Activated CD4-positive, alpha-beta T cell treated with anti-CD3 and anti-CD28 coated beads, Interleukin-2, amount 50 U/mL, for 24 hours (primary cell): ENCODE data around the gene CPLX3.

Experiments used
- DNase-seq, 2 donors: peaks; one replicate each; pipeline ENCODE4 v3.0.0-alpha.2; 2020; ENCODE audit warnings: low read depth in 1 of 2, low spot score in 1 of 2

CPLX3 gene

DNA sequence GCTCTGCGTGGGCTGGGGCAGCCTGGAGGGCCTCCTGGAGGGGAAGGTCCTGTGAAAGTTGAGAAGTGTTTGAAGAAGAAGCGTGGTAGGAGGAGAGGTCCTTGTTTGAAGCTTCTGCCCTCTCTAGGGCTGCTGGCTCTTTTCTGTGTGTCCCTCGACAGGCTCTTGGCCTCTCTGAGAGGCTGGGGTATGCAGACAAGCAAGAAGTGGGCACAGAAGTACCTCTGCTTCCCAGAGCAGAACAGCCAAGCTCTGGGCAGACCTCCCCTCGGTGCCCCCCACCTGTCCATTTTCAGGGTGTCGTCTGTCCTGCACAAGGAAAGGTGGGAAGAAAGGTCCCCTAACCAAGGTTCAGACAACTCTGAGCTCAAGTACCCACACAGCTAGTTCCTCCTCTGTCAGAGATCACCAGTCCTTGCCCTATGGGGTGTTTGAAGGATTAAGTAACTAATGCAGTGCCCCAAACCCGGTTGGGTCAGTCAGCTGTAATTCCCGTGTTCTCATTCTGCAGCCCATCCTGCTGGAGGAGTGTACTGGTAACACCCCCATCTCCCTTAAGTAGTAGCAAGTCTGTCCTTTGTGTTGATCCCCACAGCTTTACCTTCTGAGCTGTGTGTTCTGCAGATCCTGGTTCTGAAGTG is 38.3 kb upstream of the CPLX3 start:
- DNase-seq: no peak

DNA sequence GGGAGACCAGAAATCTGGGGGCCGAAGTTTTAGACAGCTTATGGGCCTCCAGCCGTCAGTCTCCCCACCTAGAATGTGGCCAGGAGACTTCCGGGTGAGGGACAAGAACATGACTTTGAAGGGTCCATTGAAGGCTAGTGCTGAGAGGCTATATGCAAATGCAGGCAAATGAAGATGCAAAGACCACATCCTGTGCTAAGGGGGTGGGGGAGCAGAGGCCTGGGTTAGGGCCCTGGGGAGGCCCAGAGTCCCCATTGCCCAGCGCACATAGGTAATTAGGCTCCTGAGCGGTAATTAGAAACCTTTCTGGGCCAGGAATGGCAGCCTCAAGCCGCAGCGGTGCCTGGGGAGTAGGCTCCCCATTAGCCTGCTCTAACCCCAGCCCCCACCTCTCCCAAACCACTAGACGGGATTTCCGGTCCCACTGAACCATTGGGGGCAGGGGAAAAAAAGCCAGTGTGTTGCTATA is 37.7 kb upstream of the CPLX3 start:
- DNase-seq: no peak

GRCh38 chr15:74789171-74789631 is 37.2 kb upstream of the CPLX3 start:
- DNase-seq: no peak

DNA sequence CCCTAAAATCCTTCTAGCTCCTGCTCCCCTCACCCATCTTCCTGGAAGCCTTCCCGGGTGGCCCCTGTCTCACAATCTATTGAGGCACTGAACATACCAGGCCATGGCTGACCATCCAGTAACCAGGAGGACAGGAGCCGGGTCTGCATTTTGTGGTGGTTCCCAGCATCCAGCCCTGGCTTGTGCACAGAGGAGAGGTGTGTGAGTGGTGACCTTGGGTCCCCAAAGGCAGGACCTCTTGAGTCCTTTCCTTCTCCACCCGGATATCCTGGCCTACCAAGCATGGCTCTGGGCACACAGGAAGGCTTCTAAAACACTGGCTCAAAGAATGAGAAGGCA is 36.7 kb upstream of the CPLX3 start:
- DNase-seq: no peak

GRCh38 chr15:74790080-74790916 is 36.1 kb upstream of the CPLX3 start:
- no peak for DNase-seq

- no peak for DNase-seq
Measured at GRCh38 chr15:74791007-74791406, 35.4 kb upstream of the CPLX3 start.

GRCh38 chr15:74791667-74792066 is 34.8 kb upstream of the CPLX3 start:
- DNase-seq: no peak

DNA sequence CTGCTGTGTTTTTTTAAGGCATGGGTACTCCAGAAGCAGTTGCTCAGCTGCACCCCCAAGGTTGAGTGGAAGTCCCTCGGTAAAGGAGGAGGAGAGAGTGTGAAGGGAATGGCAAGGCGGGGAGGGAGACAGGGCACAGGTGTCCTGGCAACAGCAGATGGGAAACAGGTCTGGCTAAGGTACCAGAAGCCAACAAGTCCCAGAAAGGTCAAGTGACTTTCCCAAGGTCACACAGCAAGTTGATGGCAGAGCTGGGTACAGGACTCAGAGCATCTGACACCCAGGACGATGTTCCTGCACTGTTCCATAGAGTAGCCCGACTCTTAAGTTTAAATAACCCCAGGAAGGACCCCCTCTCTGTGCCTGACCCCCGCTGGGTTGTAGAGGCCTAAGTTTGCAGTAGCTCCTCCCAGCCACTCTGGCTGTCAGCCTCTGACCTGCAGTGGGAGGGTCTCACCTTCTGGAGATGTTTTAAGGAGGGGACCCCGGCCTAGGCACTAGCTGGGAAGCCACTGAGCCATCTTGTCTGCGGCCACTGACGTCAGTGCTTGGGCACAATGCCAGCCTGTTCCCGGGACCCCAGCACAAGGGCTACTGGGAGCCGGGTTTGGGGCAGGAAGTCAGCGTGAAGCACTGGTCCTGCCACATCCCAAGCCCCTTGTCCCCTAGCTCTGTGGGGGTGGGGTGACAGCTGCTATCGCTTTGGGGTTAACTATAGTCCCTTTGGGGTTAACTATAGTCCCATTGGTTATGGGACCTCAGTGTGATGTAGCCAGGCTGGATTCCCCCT is 34.0 kb upstream of the CPLX3 start:
- DNase-seq: no peak

DNA sequence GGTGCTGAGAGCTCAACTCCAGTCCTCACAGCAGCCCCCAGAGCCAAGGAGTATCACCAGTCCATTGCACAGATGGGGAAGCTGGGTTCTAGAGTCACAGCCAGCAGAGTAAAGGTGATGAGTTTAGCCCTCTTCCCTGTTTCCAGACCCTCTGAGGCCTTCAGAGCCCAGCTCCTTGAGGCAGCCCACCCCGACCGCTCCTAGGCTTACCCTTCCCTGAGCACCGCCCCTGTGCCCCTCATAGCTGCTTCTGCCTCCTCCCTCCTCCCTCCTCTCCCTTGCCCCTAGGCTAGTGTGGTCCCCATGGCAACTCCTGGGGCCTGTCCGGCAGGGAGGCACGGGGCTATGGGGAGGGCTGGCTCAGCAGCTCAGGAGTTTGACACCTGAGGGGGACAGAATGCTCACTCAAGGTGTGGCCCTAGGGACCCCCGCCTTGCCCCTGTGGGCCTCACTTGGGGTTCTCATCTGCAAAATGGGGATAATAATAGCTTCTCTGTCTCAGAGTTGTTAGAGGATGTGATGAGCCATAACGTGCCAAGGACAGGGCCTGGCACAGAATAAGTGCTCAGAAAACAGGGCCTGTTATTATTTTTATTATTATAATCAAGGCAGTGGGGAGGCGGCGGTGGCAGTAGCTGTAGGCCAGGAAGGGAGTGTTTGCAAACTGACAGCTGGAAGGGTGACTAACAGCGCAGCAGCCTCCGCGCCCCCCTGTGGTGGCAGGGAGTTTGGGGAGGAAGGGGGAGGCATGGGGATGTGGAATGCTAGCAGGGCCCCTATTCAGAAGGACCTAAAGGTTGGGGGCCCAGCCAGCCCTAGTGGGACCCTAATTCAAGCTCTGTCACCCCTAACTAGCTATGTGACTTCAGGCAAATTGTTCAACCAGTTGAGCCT is 33.0 kb upstream of the CPLX3 start:
- no peak for DNase-seq

GRCh38 chr15:74794248-74794969 is 32.0 kb upstream of the CPLX3 start:
- no peak for DNase-seq

GRCh38 chr15:74794970-74795349 is 31.5 kb upstream of the CPLX3 start:
- no peak for DNase-seq

DNA sequence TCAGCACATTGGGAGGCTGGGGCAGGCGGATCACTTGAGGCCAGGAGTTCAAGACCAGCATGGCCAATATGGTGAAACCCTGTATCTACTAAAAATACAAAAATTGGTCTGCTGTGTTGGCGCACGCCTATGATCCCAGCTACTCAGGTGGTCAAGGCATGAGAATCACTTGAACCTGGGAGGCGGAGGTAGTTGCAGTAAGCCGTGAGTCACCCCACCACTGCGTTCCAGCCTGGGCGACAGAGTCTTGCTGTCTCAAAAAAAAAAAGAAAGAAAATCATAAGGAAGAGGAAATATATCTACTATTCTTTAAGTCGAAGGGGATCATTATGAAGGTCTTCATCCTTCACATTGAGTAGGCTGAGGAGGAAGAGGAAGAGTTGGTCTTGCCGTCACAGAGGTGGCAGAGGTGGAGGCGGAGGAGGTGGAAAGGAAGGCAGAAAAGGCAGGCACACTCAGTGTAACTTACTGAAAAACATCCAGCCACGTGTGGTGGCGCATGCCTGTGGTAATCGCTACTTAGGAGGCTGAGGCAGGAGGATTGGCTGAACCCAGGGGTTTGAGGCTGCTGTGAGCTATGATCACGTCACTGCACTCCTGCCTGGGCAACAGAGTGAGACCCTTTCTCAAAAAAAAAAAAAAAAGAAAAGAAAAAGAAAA is 30.3 kb upstream of the CPLX3 start:
- no peak for DNase-seq

DNA sequence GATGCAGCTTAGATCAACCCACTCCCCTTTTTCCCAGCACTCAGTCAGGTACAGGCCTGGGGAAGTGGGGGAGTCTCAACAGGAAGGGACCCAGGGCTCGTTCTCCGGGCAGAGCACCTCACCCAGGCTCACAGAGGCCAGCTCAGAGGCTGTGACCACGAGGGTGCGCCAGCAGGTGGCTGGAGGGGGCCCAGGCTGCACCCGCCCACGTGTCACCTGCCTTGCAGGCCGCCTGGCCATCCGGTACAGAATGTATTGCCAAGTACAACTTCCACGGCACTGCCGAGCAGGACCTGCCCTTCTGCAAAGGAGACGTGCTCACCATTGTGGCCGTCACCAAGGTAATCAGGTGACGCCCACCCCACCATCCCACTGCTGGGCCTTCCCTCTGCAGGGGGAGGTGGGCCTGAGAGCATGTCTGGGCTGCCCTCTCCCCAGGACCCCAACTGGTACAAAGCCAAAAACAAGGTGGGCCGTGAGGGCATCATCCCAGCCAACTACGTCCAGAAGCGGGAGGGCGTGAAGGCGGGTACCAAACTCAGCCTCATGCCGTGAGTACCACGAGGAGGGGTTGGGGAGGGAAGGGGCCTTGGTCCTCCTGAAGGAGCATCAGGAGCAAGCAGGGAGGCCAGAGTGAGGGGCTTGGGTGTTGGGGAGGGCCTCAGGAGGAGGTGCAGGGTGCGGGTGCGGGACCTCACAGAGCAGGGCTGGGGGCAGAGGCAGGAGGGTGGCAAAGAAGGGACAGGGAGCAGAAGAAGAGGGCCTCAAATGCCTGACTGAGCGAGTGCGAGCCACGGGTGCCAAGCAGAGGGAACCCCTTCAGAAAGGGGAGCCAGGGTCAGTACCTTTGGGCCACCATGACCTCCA is 27.8 kb upstream of the CPLX3 start:
- no peak for DNase-seq

DNA sequence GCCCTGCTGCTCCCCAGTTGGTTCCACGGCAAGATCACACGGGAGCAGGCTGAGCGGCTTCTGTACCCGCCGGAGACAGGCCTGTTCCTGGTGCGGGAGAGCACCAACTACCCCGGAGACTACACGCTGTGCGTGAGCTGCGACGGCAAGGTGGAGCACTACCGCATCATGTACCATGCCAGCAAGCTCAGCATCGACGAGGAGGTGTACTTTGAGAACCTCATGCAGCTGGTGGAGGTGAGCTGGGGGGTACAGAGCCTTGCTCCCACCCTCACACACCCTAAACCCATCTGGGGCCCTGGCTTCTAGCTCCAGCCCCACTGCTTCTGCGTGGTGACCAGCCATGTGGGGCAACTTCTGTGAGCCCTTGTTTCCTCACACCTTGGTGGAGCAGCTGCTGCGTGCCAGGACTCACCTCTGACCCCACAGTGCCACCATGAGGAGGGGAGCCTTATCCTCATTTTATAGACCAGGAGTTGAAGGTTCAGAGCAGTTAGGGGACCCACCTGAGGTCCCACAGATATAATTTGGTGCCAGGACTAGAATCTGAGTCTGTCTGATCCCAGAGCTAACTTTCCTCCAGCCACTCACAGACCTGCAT is 27.1 kb upstream of the CPLX3 start:
- no peak for DNase-seq

DNA sequence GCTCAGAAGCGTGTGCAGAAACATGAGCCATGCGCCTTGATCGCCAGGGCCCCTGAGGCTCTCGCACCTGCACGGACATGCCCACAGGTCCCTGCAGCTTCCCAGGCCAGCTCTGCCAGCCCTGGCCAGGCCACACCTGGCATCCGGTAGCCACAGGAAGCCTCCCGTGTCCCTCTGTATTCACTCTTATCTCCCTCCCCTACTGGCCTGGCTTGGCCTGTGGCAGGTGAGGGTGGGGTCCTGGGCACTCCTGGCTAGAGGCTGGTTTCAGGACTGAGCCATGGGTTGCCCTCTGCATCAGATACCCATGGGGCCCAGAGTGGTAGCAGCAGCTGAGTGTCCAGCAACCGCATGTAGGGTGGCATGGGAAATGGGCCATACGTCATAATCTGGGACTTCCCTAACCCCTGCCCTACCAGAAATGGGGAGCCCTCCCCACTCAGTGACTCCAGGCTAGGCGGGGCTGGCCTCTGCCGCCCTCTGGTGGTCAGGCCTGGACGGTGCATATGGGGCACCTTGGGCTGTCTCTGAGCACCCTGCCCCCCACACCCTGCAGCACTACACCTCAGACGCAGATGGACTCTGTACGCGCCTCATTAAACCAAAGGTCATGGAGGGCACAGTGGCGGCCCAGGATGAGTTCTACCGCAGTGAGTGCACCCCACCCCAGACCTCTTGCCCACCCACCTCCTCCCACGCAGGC is 26.4 kb upstream of the CPLX3 start:
- DNase-seq: peak; percentile 80 to 82

DNA sequence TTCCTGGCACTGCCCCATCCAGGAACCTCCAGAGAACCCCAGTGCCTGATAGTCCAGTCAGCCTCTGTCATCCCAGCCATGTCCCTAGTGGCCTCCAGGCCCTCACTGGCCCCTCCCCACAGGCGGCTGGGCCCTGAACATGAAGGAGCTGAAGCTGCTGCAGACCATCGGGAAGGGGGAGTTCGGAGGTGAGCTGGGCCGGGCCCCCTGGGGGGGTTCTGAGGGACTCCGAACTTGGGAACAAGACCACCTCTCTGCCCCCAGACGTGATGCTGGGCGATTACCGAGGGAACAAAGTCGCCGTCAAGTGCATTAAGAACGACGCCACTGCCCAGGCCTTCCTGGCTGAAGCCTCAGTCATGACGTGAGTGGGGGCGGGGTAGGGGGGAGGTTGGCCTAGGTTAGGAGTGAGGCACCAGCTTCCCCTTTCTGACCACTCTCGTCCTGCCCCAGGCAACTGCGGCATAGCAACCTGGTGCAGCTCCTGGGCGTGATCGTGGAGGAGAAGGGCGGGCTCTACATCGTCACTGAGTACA is 25.8 kb upstream of the CPLX3 start:
- DNase-seq: no peak

- DNase-seq: no peak
Measured at GRCh38 chr15:74801311-74801997, 25.0 kb upstream of the CPLX3 start.
